Liver (tissue), 9 donors: ENCODE measurements around the gene ERGIC1. TPM values are rescaled to one million over a fixed set of nuclear protein-coding genes. Genes with fewer than 3 reads are reported as not detected.

Source experiments
- DNase-seq: peaks from one replicate; pipeline ENCODE4 v3.0.0-alpha.2; 2017; ENCODE audit warnings: low spot score
- H3K27ac ChIP-seq, 2 donors: one replicate each; pipeline ENCODE4 v1.7.0; 2013; ENCODE audit warnings: inconsistent platforms in 2 of 2, low read length in 2 of 2, control low read depth in 1 of 2, low read depth in 1 of 2, mild to moderate bottlenecking in 1 of 2
- H3K27me3 ChIP-seq, 4 donors: one replicate each; pipeline versions ENCODE4 v1.6.1 to v1.7.0; 2013; ENCODE audit warnings: low read length in 3 of 4, inconsistent platforms in 1 of 4, mild to moderate bottlenecking in 1 of 4, moderate library complexity in 1 of 4; ENCODE audit not compliant: control insufficient read depth in 4 of 4, insufficient read depth in 4 of 4
- H3K36me3 ChIP-seq, 4 donors: one replicate each; pipeline versions ENCODE4 v1.6.1 to v1.7.0; 2013; ENCODE audit warnings: low read length in 3 of 4, mild to moderate bottlenecking in 3 of 4, low read depth in 1 of 4, moderate library complexity in 1 of 4; ENCODE audit not compliant: control insufficient read depth in 4 of 4, insufficient read depth in 3 of 4
- H3K4me1 ChIP-seq, 4 donors: one replicate each; pipeline versions ENCODE4 v1.6.1 to v1.7.0; 2013; ENCODE audit warnings: low read length in 3 of 4, mild to moderate bottlenecking in 3 of 4, moderate library complexity in 1 of 4; ENCODE audit not compliant: control insufficient read depth in 4 of 4, insufficient read depth in 4 of 4
- H3K4me3 ChIP-seq, 3 donors: one replicate each; pipeline versions ENCODE4 v1.6.1 to v1.7.0; 2013; ENCODE audit warnings: low read length in 3 of 3, control low read depth in 1 of 3, low read depth in 1 of 3, mild to moderate bottlenecking in 1 of 3
- H3K9ac ChIP-seq, 2 donors: one replicate each; pipeline ENCODE4 v1.7.0; 2013; ENCODE audit warnings: low read length in 2 of 2, mild to moderate bottlenecking in 2 of 2, moderate library complexity in 2 of 2, control low read depth in 1 of 2, low read depth in 1 of 2
- H3K9me3 ChIP-seq, 4 donors: one replicate each; pipeline versions ENCODE4 v1.6.1 to v1.7.0; 2013; ENCODE audit warnings: low read length in 3 of 4; ENCODE audit not compliant: control insufficient read depth in 4 of 4
- ATF3 ChIP-seq: IDR thresholded peaks from 2 replicates; pipeline ENCODE4 v1.6.1; 2016; ENCODE audit warnings: antibody characterized with exemption
- EGR1 ChIP-seq, 2 donors: IDR thresholded peaks; 2 replicates each; pipeline ENCODE4 v1.6.1; 2016 to 2018; ENCODE audit warnings: antibody characterized with exemption in 2 of 2, low read depth in 2 of 2
- FOXA1 ChIP-seq: IDR thresholded peaks from 2 replicates; pipeline ENCODE4 v1.6.1; 2016; ENCODE audit warnings: antibody characterized with exemption
- FOXA2 ChIP-seq: IDR thresholded peaks from 2 replicates; pipeline ENCODE4 v1.6.1; 2016; ENCODE audit warnings: antibody characterized with exemption
- GABPA ChIP-seq, 2 donors: IDR thresholded peaks in 1 of 2; conservative IDR thresholded peaks in 1 of 2; 2 replicates each; pipeline ENCODE4 v1.6.1; 2016; ENCODE audit warnings: antibody characterized with exemption in 2 of 2, mild to moderate bottlenecking in 1 of 2, moderate library complexity in 1 of 2
- HNF4A ChIP-seq, 2 donors: conservative IDR thresholded peaks; 2 replicates each; pipeline ENCODE4 v1.6.1; 2016; ENCODE audit warnings: antibody characterized with exemption in 2 of 2, mild to moderate bottlenecking in 2 of 2
- HNF4G ChIP-seq: IDR thresholded peaks from 2 replicates; pipeline ENCODE4 v1.6.1; 2016; ENCODE audit warnings: antibody characterized with exemption
- JUND ChIP-seq, 2 donors: IDR thresholded peaks; 2 replicates each; pipeline ENCODE4 v1.6.1; 2016; ENCODE audit warnings: antibody characterized with exemption in 2 of 2
- MAX ChIP-seq: IDR thresholded peaks from 2 replicates; pipeline ENCODE4 v1.6.1; 2016; ENCODE audit warnings: antibody characterized with exemption
- NR2F2 ChIP-seq: IDR thresholded peaks from 2 replicates; pipeline ENCODE4 v1.6.1; 2016; ENCODE audit warnings: antibody characterized with exemption
- RAD21 ChIP-seq, 2 donors: IDR thresholded peaks; 2 replicates each; pipeline ENCODE4 v1.6.1; 2016; ENCODE audit warnings: antibody characterized with exemption in 2 of 2, mild to moderate bottlenecking in 2 of 2
- REST ChIP-seq: IDR thresholded peaks from 2 replicates; pipeline ENCODE4 v1.6.1; 2016; ENCODE audit warnings: antibody characterized with exemption, mild to moderate bottlenecking
- RXRA ChIP-seq, 2 donors: IDR thresholded peaks; 2 replicates each; pipeline ENCODE4 v1.6.1; 2017 to 2018; ENCODE audit warnings: antibody characterized with exemption in 2 of 2, mild to moderate bottlenecking in 1 of 2
- SP1 ChIP-seq: IDR thresholded peaks from 2 replicates; pipeline ENCODE4 v1.6.1; 2018; ENCODE audit warnings: antibody characterized with exemption, mild to moderate bottlenecking
- TAF1 ChIP-seq: conservative IDR thresholded peaks from 2 replicates; pipeline ENCODE4 v1.6.1; 2016; ENCODE audit warnings: antibody characterized with exemption, mild to moderate bottlenecking
- YY1 ChIP-seq: IDR thresholded peaks from 2 replicates; pipeline ENCODE4 v1.6.1; 2016; ENCODE audit warnings: antibody characterized with exemption, mild to moderate bottlenecking
- ZBTB33 ChIP-seq: IDR thresholded peaks from 2 replicates; pipeline ENCODE4 v1.6.1; 2016; ENCODE audit warnings: antibody characterized with exemption
- WGBS: extraction: QIAGEN DNeasy Blood & Tissue Kit; methylation state at CpG from one replicate; pipeline ENCODE4 v1.1.7; 2013; 5-methylcytosine and 5-hydroxymethylcytosine counted together
- polyA plus RNA-seq, 2 donors: library from polyadenylated mRNA; stranded (reverse) in 1 of 2; unstranded in 1 of 2; fragments of 200-250 nt in 1 of 2; fragments of >200 nt in 1 of 2; fragmentation: Nextera tagmentation in 1 of 2; extraction: Ambion mirVana in 1 of 2; gene quantifications; one replicate each; pipeline versions ENCODE4 v1.2.1 to v1.2.3, GENCODE V29; 2013 to 2015
- total RNA-seq, 2 donors: library from RNA; depleted of rRNA; stranded (reverse); fragments of >200 nt; gene quantifications; one replicate each; pipeline ENCODE4 v1.2.3, GENCODE V29; 2014
- donor health status: healthy.
- donor health status: healthy.
- donor health status: healthy.
- donor health status: healthy.
- donor health status: healthy.

The ERGIC1 gene
- total and polyA plus RNA-seq, 4 donors = 45.4 to 155 (median 101) TPM

- no peak overlapping the region for H3K4me3 ChIP-seq
- H3K27ac ChIP-seq = no peak overlapping the region
- H3K4me1 ChIP-seq = peaks cover 0 to 6% (median under 1%) of the 10 kb centered on the region in 4 donors
- WGBS = 94% methylated on average over 4 of the region's 4 CpGs
- no peaks in the 10 kb centered on the region for H3K27me3 ChIP-seq
- no peak overlapping the region for H3K9ac ChIP-seq
- peaks cover 6 to 37% (median 19%) of the 10 kb centered on the region in 4 donors for H3K36me3 ChIP-seq
- no peak for TF ChIP-seq YY1
- no peak for TF ChIP-seq EGR1 (IDR thresholded peaks at IDR 0.05; ENCODE audit: low read depth in 2 of 2)
- no peak for TF ChIP-seq MAX
- TF ChIP-seq NR2F2 = no peak
- TF ChIP-seq SP1 = no peak
- no peak for DNase-seq
- H3K9me3 ChIP-seq = no peaks in the 10 kb centered on the region
Observed at GRCh38 chr5:172933238-172933637, 99.2 kb downstream of the ERGIC1 start.

GRCh38 chr5:172935096-172935495 is 101.0 kb downstream of the ERGIC1 start:
- Histone ChIP-seq H3K36me3 (peaks cover 10 to 40% (median 24%) of the 10 kb centered on the region in 4 donors), H3K9ac (no peak overlapping the region)
- no peak for DNase-seq

More at GRCh38 chr5:172935096-172935495, 101.0 kb downstream of the ERGIC1 start:
- H3K4me3 ChIP-seq = no peak overlapping the region
- WGBS = 93% methylated on average over 14 of the region's 14 CpGs
- H3K9me3 ChIP-seq = no peaks in the 10 kb centered on the region
- H3K4me1 ChIP-seq = peaks cover 0 to 6% (median under 1%) of the 10 kb centered on the region in 4 donors
- H3K27me3 ChIP-seq = no peaks in the 10 kb centered on the region
- no peak overlapping the region for H3K27ac ChIP-seq
- TF ChIP-seq YY1 (no peak), TAF1 (no peak), HNF4A (conservative IDR thresholded peaks at IDR 0.05) (no peak), GABPA (IDR thresholded peaks at IDR 0.05 in 1 of 2, conservative IDR thresholded peaks at IDR 0.05 in 1 of 2) (no peak), SP1 (no peak), JUND (IDR thresholded peaks at IDR 0.05) (no peak), FOXA2 (no peak), RXRA (IDR thresholded peaks at IDR 0.05) (no peak), ZBTB33 (no peak), RAD21 (IDR thresholded peaks at IDR 0.05) (no peak), FOXA1 (no peak), NR2F2 (no peak), EGR1 (IDR thresholded peaks at IDR 0.05; ENCODE audit: low read depth in 2 of 2) (no peak), ATF3 (no peak), MAX (no peak), HNF4G (no peak), REST (no peak)
